Measurements from ENCODE around the gene RALGDS. TPM values are rescaled to one million over a fixed set of nuclear protein-coding genes. Genes with fewer than 3 reads are reported as not detected.

The RALGDS gene
- total RNA-seq, 1 experiment from 2014 or later = 22.9 TPM

- TF ChIP-seq ZSCAN18 (CRISPR knock-in tag; IDR thresholded peaks at IDR 0.05) (no peak), GABPB1 (CRISPR knock-in tag; IDR thresholded peaks at IDR 0.05) (no peak)
Observed at GRCh38 chr9:133155156-133155555, 34.1 kb upstream of the RALGDS start (continued).

DNA sequence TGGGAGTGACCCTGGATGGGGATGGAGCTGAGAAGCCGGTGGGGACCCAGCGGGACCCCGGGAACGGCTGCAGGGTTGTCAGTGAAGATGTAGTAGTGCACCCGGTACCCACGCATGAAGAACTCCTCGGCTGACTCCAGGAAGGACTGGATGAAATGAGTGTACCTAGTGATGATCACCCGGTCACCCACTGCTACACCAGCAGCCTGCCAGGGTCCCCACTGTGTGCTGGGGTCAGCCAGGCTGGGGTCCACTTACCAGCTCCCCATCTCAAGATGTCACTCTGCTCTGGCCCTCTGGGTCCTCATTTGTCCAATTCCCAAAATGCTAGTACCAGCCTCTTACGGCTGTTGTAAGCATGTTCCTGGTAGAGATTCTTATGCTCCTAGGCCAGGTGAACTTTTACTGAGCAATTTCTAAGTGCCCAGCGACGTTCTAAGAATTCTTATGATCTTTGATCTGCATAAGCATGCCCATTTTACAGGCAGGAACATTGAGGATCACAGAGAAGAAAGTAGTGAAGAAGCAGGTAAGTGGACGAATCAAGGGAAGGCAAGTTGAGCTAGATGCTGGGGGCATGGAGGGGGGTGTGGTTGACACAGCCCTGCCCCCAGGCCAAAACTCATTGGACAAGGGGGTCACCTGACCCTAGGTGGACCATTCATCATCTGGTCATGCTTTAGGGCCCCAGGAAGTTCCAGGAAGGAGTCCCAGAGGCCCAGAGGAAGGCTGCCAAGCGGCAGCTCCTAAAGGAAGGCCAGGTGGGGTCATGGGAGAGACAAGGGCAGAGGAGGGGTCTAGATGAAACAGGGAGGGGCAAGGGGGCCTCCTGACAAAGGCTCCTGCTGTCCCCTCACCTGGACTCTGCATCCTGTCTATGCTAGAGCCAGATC lies 33.3 kb upstream of the RALGDS start:
- CTCF ChIA-PET = interaction anchor here (1.6 to 2.9 kb wide), 3 partner anchors 10 to 34 kb away, joined by 5 to 9 read pairs (median 6); partner anchors contain the start of gene GBGT1
- Mint-ChIP-seq H3K4me3 (no peak overlapping the region), H3K36me3 (peaks cover 15% of the 10 kb centered on the region), H3K27me3 (ENCODE audit: low read depth) (no peaks in the 10 kb centered on the region; the same call in 1 of the 2 replicates), H3K9me3 (no peaks in the 10 kb centered on the region), H3K27ac (no peak overlapping the region), H3K4me1 (no peaks in the 10 kb centered on the region)
- ATAC-seq (no peak), DNase-seq (ENCODE audit: low spot score) (no peak)
- no peak for TF ChIP-seq ZMAT4 (CRISPR knock-in tag; IDR thresholded peaks at IDR 0.05)
- TF ChIP-seq KAT7 (CRISPR knock-in tag; IDR thresholded peaks at IDR 0.05; ENCODE audit: borderline replicate concordance) = no peak
- TF ChIP-seq ZSCAN18 (CRISPR knock-in tag; IDR thresholded peaks at IDR 0.05) = no peak
- TF ChIP-seq, protein P1, sequence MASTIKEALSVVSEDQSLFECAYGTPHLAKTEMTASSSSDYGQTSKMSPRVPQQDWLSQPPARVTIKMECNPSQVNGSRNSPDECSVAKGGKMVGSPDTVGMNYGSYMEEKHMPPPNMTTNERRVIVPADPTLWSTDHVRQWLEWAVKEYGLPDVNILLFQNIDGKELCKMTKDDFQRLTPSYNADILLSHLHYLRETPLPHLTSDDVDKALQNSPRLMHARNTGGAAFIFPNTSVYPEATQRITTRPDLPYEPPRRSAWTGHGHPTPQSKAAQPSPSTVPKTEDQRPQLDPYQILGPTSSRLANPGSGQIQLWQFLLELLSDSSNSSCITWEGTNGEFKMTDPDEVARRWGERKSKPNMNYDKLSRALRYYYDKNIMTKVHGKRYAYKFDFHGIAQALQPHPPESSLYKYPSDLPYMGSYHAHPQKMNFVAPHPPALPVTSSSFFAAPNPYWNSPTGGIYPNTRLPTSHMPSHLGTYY (CRISPR knock-in tag; IDR thresholded peaks at IDR 0.05) = no peak
- TF ChIP-seq CBFB (CRISPR knock-in tag; IDR thresholded peaks at IDR 0.05; ENCODE audit: low read depth) = no peak
- TF ChIP-seq ZNF219 (CRISPR knock-in tag; IDR thresholded peaks at IDR 0.05; ENCODE audit: borderline replicate concordance) = no peak
- TF ChIP-seq ATF1 (CRISPR knock-in tag; IDR thresholded peaks at IDR 0.05) = no peak
- TF ChIP-seq, protein P2, sequence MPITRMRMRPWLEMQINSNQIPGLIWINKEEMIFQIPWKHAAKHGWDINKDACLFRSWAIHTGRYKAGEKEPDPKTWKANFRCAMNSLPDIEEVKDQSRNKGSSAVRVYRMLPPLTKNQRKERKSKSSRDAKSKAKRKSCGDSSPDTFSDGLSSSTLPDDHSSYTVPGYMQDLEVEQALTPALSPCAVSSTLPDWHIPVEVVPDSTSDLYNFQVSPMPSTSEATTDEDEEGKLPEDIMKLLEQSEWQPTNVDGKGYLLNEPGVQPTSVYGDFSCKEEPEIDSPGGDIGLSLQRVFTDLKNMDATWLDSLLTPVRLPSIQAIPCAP (CRISPR knock-in tag; IDR thresholded peaks at IDR 0.05) = no peak
- no peak for TF ChIP-seq NFE2L1 (CRISPR knock-in tag; IDR thresholded peaks at IDR 0.05)
- no peak for TF ChIP-seq IRF2 (CRISPR knock-in tag; IDR thresholded peaks at IDR 0.05; ENCODE audit: borderline replicate concordance, low read depth)
- no peak for TF ChIP-seq GTF2I (CRISPR knock-in tag; conservative IDR thresholded peaks at IDR 0.05)
- no peak for TF ChIP-seq TEAD4 (CRISPR knock-in tag; IDR thresholded peaks at IDR 0.05)
- no peak for TF ChIP-seq ZNF138 (CRISPR knock-in tag; conservative IDR thresholded peaks at IDR 0.05)
- TF ChIP-seq TP53 (CRISPR knock-in tag; IDR thresholded peaks at IDR 0.05) = no peak
- no peak for TF ChIP-seq E2F1 (CRISPR knock-in tag; IDR thresholded peaks at IDR 0.05)
- no peak for TF ChIP-seq TCF7 (CRISPR knock-in tag; IDR thresholded peaks at IDR 0.05; ENCODE audit: low read depth)
- TF ChIP-seq EMX1 (CRISPR knock-in tag; IDR thresholded peaks at IDR 0.05) = no peak
- TF ChIP-seq PRRX2 (CRISPR knock-in tag; IDR thresholded peaks at IDR 0.05) = no peak
- TF ChIP-seq ZNF423 (CRISPR knock-in tag; IDR thresholded peaks at IDR 0.05) = no peak
- no peak for TF ChIP-seq JUN (CRISPR knock-in tag; IDR thresholded peaks at IDR 0.05)
- POLR2A ChIA-PET = no interaction called here

Measured in WTC11 (cell line).